ENCODE results near the gene PPM1J.
"Not testable (repeated sequence)": the region's sequence is repeated elsewhere in the genome, so short reads cannot be mapped to it uniquely, and the experiment has no call there.

PPM1J gene

GRCh38 chr1:112721966-112722524, 6.9 kb upstream of the PPM1J start:
- ChIA-PET CTCF (interaction anchor here (0.7 to 10.1 kb wide), 6 partner anchors 7 to 351 kb away, joined by 3 to 268 read pairs (median 27); partner anchors contain the start of gene LRIG2), POLR2A (no interaction called here)
- Histone ChIP-seq H3K4me1 (ENCODE audit: control extremely low read depth in 1 of 4, control insufficient read depth in 4 of 4, insufficient read depth in 4 of 4, low read length in 3 of 4) (peaks cover 0 to 21% (median 20%) of the 10 kb centered on the region in 4 experiments), H3K4me3 (ENCODE audit: control insufficient read depth in 1 of 7, extremely low read depth in 1 of 7, insufficient read depth in 4 of 7, low read depth in 2 of 7, low read length in 6 of 7) (no peak overlapping the region), H3K36me3 (ENCODE audit: control insufficient read depth in 4 of 4, insufficient read depth in 4 of 4, low read length in 3 of 4) (no peaks in the 10 kb centered on the region), H3K27me3 (replicated peaks in 2 of 5; ENCODE audit: control insufficient read depth in 4 of 5, insufficient read depth in 5 of 5, low read length in 4 of 5) (peaks cover 0 to 22% (median 5%) of the 10 kb centered on the region in 5 experiments), H3K9me3 (ENCODE audit: control extremely low read depth in 1 of 5, control insufficient read depth in 4 of 5, insufficient read depth in 2 of 5, low read depth in 1 of 5, low read length in 4 of 5) (no peaks in the 10 kb centered on the region), H3K27ac (ENCODE audit: insufficient read depth in 1 of 2, low read depth in 1 of 2, low read length in 2 of 2, poor library complexity in 1 of 2, severe bottlenecking in 2 of 2) (no peak overlapping the region)
- DNase-seq, result no peak
- WGBS (ENCODE audit: insufficient coverage), result 90% methylated on average over 9 of the region's 10 CpGs

DNA sequence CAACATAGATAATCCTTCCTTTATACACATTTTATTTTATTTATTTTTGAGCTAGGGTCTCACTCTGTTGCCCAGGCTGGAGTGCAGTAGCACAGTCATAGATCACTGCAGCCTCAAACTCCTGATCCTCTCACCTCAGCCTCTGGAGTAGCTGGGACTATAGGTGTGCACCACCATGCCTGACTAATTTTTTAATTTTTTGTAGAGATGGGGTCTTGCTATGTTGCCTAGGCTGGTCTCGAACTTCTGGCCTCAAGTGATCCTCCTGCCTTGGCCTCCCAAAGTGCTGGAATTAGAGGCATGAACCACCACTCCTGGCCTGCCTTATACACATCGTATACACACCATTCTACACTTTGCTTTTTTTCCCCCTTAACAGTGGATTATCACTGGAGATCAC, 6.2 kb upstream of the PPM1J start:
- 90% methylated on average over 1 of the region's 2 CpGs for WGBS (ENCODE audit: insufficient coverage)
- H3K9me3 ChIP-seq (ENCODE audit: control extremely low read depth in 1 of 5, control insufficient read depth in 4 of 5, insufficient read depth in 2 of 5, low read depth in 1 of 5, low read length in 4 of 5); H3K4me3 ChIP-seq (ENCODE audit: control insufficient read depth in 1 of 7, extremely low read depth in 1 of 7, insufficient read depth in 4 of 7, low read depth in 2 of 7, low read length in 6 of 7); POLR2A ChIA-PET; H3K36me3 ChIP-seq (ENCODE audit: control insufficient read depth in 4 of 4, insufficient read depth in 4 of 4, low read length in 3 of 4); H3K27ac ChIP-seq (ENCODE audit: insufficient read depth in 1 of 2, low read depth in 1 of 2, low read length in 2 of 2, poor library complexity in 1 of 2, severe bottlenecking in 2 of 2); DNase-seq: not testable (repeated sequence)
- Histone ChIP-seq H3K4me1 (ENCODE audit: control extremely low read depth in 1 of 4, control insufficient read depth in 4 of 4, insufficient read depth in 4 of 4, low read length in 3 of 4) (peaks cover 0 to 22% (median 20%) of the 10 kb centered on the region in 4 experiments), H3K27me3 (replicated peaks in 2 of 5; ENCODE audit: control insufficient read depth in 4 of 5, insufficient read depth in 5 of 5, low read length in 4 of 5) (peaks cover 0 to 24% (median 5%) of the 10 kb centered on the region in 5 experiments)
- CTCF ChIA-PET, result interaction anchor here (0.7 to 10.1 kb wide), 10 partner anchors 7 to 351 kb away, joined by 3 to 268 read pairs (median 4); partner anchors contain the start of genes LRIG2 and RHOC

GRCh38 chr1:112720800-112721199, 5.7 kb upstream of the PPM1J start:
- H3K4me1 ChIP-seq (ENCODE audit: control extremely low read depth in 1 of 4, control insufficient read depth in 4 of 4, insufficient read depth in 4 of 4, low read length in 3 of 4), result peaks cover 0 to 27% (median 25%) of the 10 kb centered on the region in 4 experiments
- H3K9me3 ChIP-seq (ENCODE audit: control extremely low read depth in 1 of 5, control insufficient read depth in 4 of 5, insufficient read depth in 2 of 5, low read depth in 1 of 5, low read length in 4 of 5), result no peaks in the 10 kb centered on the region
- no peak for DNase-seq
- 0% methylated on average over 1 of the region's 3 CpGs for WGBS (ENCODE audit: insufficient coverage)
- ChIA-PET CTCF (interaction anchor here (1.2 to 10.1 kb wide), 9 partner anchors 8 to 340 kb away, joined by 3 to 268 read pairs (median 4); partner anchors contain the start of gene RHOC), POLR2A (no interaction called here)
- no peaks in the 10 kb centered on the region for H3K36me3 ChIP-seq (ENCODE audit: control insufficient read depth in 4 of 4, insufficient read depth in 4 of 4, low read length in 3 of 4)
- no peak overlapping the region for H3K27ac ChIP-seq (ENCODE audit: insufficient read depth in 1 of 2, low read depth in 1 of 2, low read length in 2 of 2, poor library complexity in 1 of 2, severe bottlenecking in 2 of 2)
- H3K4me3 ChIP-seq (ENCODE audit: control insufficient read depth in 1 of 7, extremely low read depth in 1 of 7, insufficient read depth in 4 of 7, low read depth in 2 of 7, low read length in 6 of 7), result no peak overlapping the region
- H3K27me3 ChIP-seq (replicated peaks in 2 of 5; ENCODE audit: control insufficient read depth in 4 of 5, insufficient read depth in 5 of 5, low read length in 4 of 5), result peaks cover 0 to 24% (median 5%) of the 10 kb centered on the region in 5 experiments

DNA sequence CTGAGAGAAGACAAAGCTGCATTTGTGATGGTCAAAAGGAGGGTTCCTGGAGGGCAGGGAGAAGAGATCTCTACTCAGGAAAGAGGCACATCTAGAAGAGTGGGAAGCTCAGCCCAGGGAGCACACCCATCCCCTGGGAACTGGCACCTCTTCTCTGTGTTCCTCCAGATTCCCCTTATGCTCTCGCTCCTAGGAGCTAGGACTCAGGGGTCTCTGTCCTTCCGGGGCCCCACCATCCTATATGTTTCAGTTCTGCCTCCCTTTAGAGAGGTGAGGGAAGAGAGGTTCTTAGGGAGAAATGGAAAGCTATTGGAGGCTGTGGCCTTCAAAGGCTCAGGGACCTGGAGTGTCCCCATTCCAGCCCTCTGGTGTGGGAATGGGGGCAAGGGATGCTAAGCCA, 4.6 kb upstream of the PPM1J start:
- Histone ChIP-seq H3K4me1 (ENCODE audit: control extremely low read depth in 1 of 4, control insufficient read depth in 4 of 4, insufficient read depth in 4 of 4, low read length in 3 of 4) (peaks cover 0 to 35% (median 34%) of the 10 kb centered on the region in 4 experiments), H3K27ac (ENCODE audit: insufficient read depth in 1 of 2, low read depth in 1 of 2, low read length in 2 of 2, poor library complexity in 1 of 2, severe bottlenecking in 2 of 2) (no peak overlapping the region), H3K4me3 (ENCODE audit: control insufficient read depth in 1 of 7, extremely low read depth in 1 of 7, insufficient read depth in 4 of 7, low read depth in 2 of 7, low read length in 6 of 7) (no peak overlapping the region), H3K36me3 (ENCODE audit: control insufficient read depth in 4 of 4, insufficient read depth in 4 of 4, low read length in 3 of 4) (no peaks in the 10 kb centered on the region), H3K9me3 (ENCODE audit: control extremely low read depth in 1 of 5, control insufficient read depth in 4 of 5, insufficient read depth in 2 of 5, low read depth in 1 of 5, low read length in 4 of 5) (no peaks in the 10 kb centered on the region), H3K27me3 (replicated peaks in 2 of 5; ENCODE audit: control insufficient read depth in 4 of 5, insufficient read depth in 5 of 5, low read length in 4 of 5) (peaks cover 0 to 24% (median 5%) of the 10 kb centered on the region in 5 experiments)
- POLR2A ChIA-PET, result no interaction called here
- WGBS (ENCODE audit: insufficient coverage), result no CpG with 5 or more reads among the region's 2 CpGs
- CTCF ChIA-PET, result interaction anchor here (0.8 to 10.1 kb wide), 12 partner anchors 9 to 353 kb away, joined by 3 to 268 read pairs (median 4); partner anchors contain the start of genes LRIG2 and RHOC
- no peak for DNase-seq

DNA sequence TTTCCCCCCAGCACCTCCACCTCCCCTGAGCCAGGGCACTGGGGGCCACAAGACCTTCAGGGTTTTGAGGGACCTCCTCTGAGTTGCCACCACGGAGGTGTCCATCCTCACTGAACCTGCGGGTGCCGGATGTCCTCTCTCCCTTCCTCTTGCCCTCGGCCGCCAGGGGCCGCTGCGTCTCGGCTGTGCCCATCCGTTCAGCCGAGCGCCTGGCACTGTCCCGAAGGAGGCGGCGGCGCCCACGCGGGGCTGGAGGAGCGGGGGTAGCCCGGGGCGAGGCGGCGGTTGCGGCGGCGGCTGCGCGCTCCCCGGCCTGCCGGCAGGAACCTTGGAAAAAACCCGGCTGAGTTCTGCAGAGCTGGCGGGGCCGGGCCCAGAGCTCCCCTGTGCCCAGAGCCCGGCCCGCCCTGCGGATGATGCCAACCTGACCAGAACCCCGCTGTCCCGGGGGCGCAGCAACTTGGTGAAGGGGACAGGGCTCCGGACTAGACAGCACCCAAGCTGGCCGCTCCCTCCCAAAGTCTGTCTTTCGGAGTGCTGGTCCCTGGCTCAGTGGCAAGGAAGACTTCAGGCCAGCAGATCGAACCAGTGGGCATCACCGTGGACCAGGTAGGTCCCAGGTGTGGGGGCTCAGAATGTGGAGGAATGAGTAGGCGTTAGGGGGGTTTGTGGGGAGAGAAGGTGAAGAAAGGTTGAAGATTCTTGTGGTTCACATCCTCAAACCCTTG, 3.7 kb upstream of the PPM1J start:
- POLR2A ChIA-PET, result no interaction called here
- H3K4me1 ChIP-seq (ENCODE audit: control extremely low read depth in 1 of 4, control insufficient read depth in 4 of 4, insufficient read depth in 4 of 4, low read length in 3 of 4), result peaks cover 0 to 43% (median 42%) of the 10 kb centered on the region in 4 experiments
- WGBS (ENCODE audit: insufficient coverage), result 17% methylated on average over 39 of the region's 44 CpGs
- H3K27ac ChIP-seq (ENCODE audit: insufficient read depth in 1 of 2, low read depth in 1 of 2, low read length in 2 of 2, poor library complexity in 1 of 2, severe bottlenecking in 2 of 2), result no peak overlapping the region
- peak overlapping the region in 1 of 7 experiments; percentile 2 for H3K4me3 ChIP-seq (ENCODE audit: control insufficient read depth in 1 of 7, extremely low read depth in 1 of 7, insufficient read depth in 4 of 7, low read depth in 2 of 7, low read length in 6 of 7)
- CTCF ChIA-PET, result interaction anchor here (0.6 to 10.1 kb wide), 16 partner anchors 10 to 1034 kb away, joined by 3 to 268 read pairs (median 4); partner anchors contain the start of genes LRIG2 and RHOC
- no peaks in the 10 kb centered on the region for H3K9me3 ChIP-seq (ENCODE audit: control extremely low read depth in 1 of 5, control insufficient read depth in 4 of 5, insufficient read depth in 2 of 5, low read depth in 1 of 5, low read length in 4 of 5)
- peaks cover 0 to 30% (median 5%) of the 10 kb centered on the region in 5 experiments for H3K27me3 ChIP-seq (replicated peaks in 2 of 5; ENCODE audit: control insufficient read depth in 4 of 5, insufficient read depth in 5 of 5, low read length in 4 of 5)
- DNase-seq, result peak; percentile 72 to 75 (median 75)
- H3K36me3 ChIP-seq (ENCODE audit: control insufficient read depth in 4 of 4, insufficient read depth in 4 of 4, low read length in 3 of 4), result no peaks in the 10 kb centered on the region

- Histone ChIP-seq H3K36me3 (ENCODE audit: control insufficient read depth in 4 of 4, insufficient read depth in 4 of 4, low read length in 3 of 4) (no peaks in the 10 kb centered on the region), H3K4me3 (ENCODE audit: control insufficient read depth in 1 of 7, extremely low read depth in 1 of 7, insufficient read depth in 4 of 7, low read depth in 2 of 7, low read length in 6 of 7) (no peak overlapping the region), H3K27me3 (replicated peaks in 2 of 5; ENCODE audit: control insufficient read depth in 4 of 5, insufficient read depth in 5 of 5, low read length in 4 of 5) (peaks cover 0 to 30% (median 5%) of the 10 kb centered on the region in 5 experiments), H3K4me1 (ENCODE audit: control extremely low read depth in 1 of 4, control insufficient read depth in 4 of 4, insufficient read depth in 4 of 4, low read length in 3 of 4) (peaks cover 0 to 33% (median 30%) of the 10 kb centered on the region in 4 experiments), H3K27ac (ENCODE audit: insufficient read depth in 1 of 2, low read depth in 1 of 2, low read length in 2 of 2, poor library complexity in 1 of 2, severe bottlenecking in 2 of 2) (no peak overlapping the region), H3K9me3 (ENCODE audit: control extremely low read depth in 1 of 5, control insufficient read depth in 4 of 5, insufficient read depth in 2 of 5, low read depth in 1 of 5, low read length in 4 of 5) (no peaks in the 10 kb centered on the region)
- ChIA-PET CTCF (interaction anchor here (0.7 to 10.1 kb wide), 19 partner anchors 9 to 376 kb away, joined by 3 to 268 read pairs (median 4); no protein-coding TSS in a partner anchor), POLR2A (no interaction called here)
- 80% methylated on average over 1 of the region's 2 CpGs for WGBS (ENCODE audit: insufficient coverage)
- DNase-seq, result no peak
Observed at GRCh38 chr1:112717263-112717873, 2.2 kb upstream of the PPM1J start.

Data from common myeloid progenitor, CD34-positive (primary cell).